HCT116 (cell line): ENCODE measurements around the gene SCCPDH. TPM values are rescaled to one million over a fixed set of nuclear protein-coding genes. Genes with fewer than 3 reads are reported as not detected.

Source experiments
- ATAC-seq: fragments of 200-7000 bp; cut with Tn5 transposase; 2 replicates; pipeline ENCODE4 v1.9.1; 2020; ENCODE audit warnings: mild to moderate bottlenecking, moderate library complexity
- BruUV-seq: library from RNA; stranded (reverse); fragments of 400-500 nt; replicated peaks from 2 replicates; lab custom pipeline; 2021; lab: Mats Ljungman, UMichigan
- CTCF ChIA-PET: fragments of 300-600 bp; sonication (Branson Sonifier 250); formaldehyde crosslinking; loops from one replicate; lab custom pipeline; 2021; ENCODE audit warnings: antibody characterized with exemption; lab: Charles Lee
- POLR2A ChIA-PET: fragments of 300-600, 350-600 bp; sonication (Branson Sonifier 250); formaldehyde crosslinking; loops from one replicate; lab custom pipeline; 2021; ENCODE audit warnings: antibody characterized with exemption; lab: Charles Lee
- RAD21 ChIA-PET, 2 experiments: fragments of 300-600 bp; sonication (Branson Sonifier 250); formaldehyde crosslinking; loops; one replicate each; lab custom pipeline; 2023; ENCODE audit warnings: low total read pairs in 2 of 2; ENCODE audit not compliant: uncharacterized antibody in 2 of 2, unreplicated experiment in 2 of 2, low non-redundant PET in 1 of 2; lab: Charles Lee
- DNase-seq: peaks from one replicate; pipeline ENCODE4 v3.0.0-alpha.2; 2010; ENCODE audit warnings: low read depth, low spot score
- H2AFZ ChIP-seq: fragments of 200-600 bp; shearing (Covaris generic), sonication (generic); 2 replicates; pipeline ENCODE4 v1.6.1; 2017; ENCODE audit warnings: low read depth, mixed run types, mixed read lengths, antibody characterized with exemption, low read length; ENCODE audit not compliant: poor library complexity, severe bottlenecking
- H3K27ac ChIP-seq: 2 replicates; pipeline ENCODE4 v1.5.1; 2012; ENCODE audit warnings: low read depth, low read length
- H3K27me3 ChIP-seq: fragments of 200-600 bp; sonication (generic); 2 replicates; pipeline ENCODE4 v1.6.1; 2016; ENCODE audit warnings: mixed run types, low read length, mixed read lengths; ENCODE audit not compliant: insufficient read depth
- H3K36me3 ChIP-seq, 2 experiments: fragments of 200-500 bp in 1 of 2; fragments of 200-600 bp in 1 of 2; sonication (Bioruptor generic) in 1 of 2; sonication (generic) in 1 of 2; 2 replicates each; pipeline versions ENCODE4 v1.5.1 to v1.6.1; 2014 to 2016; ENCODE audit warnings: low read length in 2 of 2, inconsistent platforms in 1 of 2, mixed read lengths in 1 of 2, mixed run types in 1 of 2; ENCODE audit not compliant: insufficient read depth in 2 of 2, control insufficient read depth in 1 of 2
- H3K4me1 ChIP-seq, 2 experiments: fragments of 200-600 bp in 1 of 2; sonication (generic) in 1 of 2; 2 replicates each; pipeline versions ENCODE4 v1.5.1 to v1.6.1; 2012 to 2017; ENCODE audit warnings: low read length in 2 of 2, inconsistent platforms in 1 of 2, mild to moderate bottlenecking in 1 of 2, mixed read lengths in 1 of 2, mixed run types in 1 of 2, moderate library complexity in 1 of 2; ENCODE audit not compliant: insufficient read depth in 2 of 2, control insufficient read depth in 1 of 2
- H3K4me2 ChIP-seq: fragments of 200-600 bp; sonication (generic); 2 replicates; pipeline ENCODE4 v1.6.1; 2017; ENCODE audit warnings: mixed run types, low read length, mixed read lengths
- H3K4me3 ChIP-seq, 2 experiments: fragments of 200-600 bp in 1 of 2; sonication (generic) in 1 of 2; replicated peaks in 1 of 2; 2 replicates each; pipeline ENCODE4 v1.5.1; 2011 to 2016; ENCODE audit warnings: low read length in 2 of 2, control low read depth in 1 of 2, low read depth in 1 of 2, mild to moderate bottlenecking in 1 of 2, mixed read lengths in 1 of 2, mixed run types in 1 of 2
- H3K79me2 ChIP-seq: fragments of 200-600 bp; sonication (generic); 2 replicates; pipeline ENCODE4 v1.6.1; 2017; ENCODE audit warnings: mild to moderate bottlenecking, mixed run types, low read length, moderate library complexity, mixed read lengths; ENCODE audit not compliant: insufficient read depth
- H3K9ac ChIP-seq: fragments of 200-600 bp; sonication (generic); 2 replicates; pipeline ENCODE4 v1.6.1; 2016; ENCODE audit warnings: low read length, mixed read lengths
- H3K9me2 ChIP-seq: fragments of 200-600 bp; sonication (generic), shearing (Covaris generic); 2 replicates; pipeline ENCODE4 v1.6.1; 2017; ENCODE audit warnings: mixed run types, mild to moderate bottlenecking, moderate library complexity; ENCODE audit not compliant: insufficient read depth
- H3K9me3 ChIP-seq, 2 experiments: fragments of 200-500 bp in 1 of 2; fragments of 200-600 bp in 1 of 2; sonication (Bioruptor generic) in 1 of 2; sonication (generic) in 1 of 2; 2 replicates each; pipeline ENCODE4 v1.6.1; 2014 to 2017; ENCODE audit warnings: low read length in 2 of 2, mixed read lengths in 2 of 2, inconsistent platforms in 1 of 2, low read depth in 1 of 2, mild to moderate bottlenecking in 1 of 2, mixed run types in 1 of 2, moderate library complexity in 1 of 2; ENCODE audit not compliant: control insufficient read depth in 1 of 2, insufficient read depth in 1 of 2
- H4K20me1 ChIP-seq: fragments of 200-600 bp; sonication (generic), shearing (Covaris generic); 2 replicates; pipeline ENCODE4 v1.6.1; 2017; ENCODE audit warnings: mixed run types, mild to moderate bottlenecking, moderate library complexity; ENCODE audit not compliant: insufficient read depth
- ATF3 ChIP-seq: IDR thresholded peaks from 2 replicates; pipeline ENCODE4 v1.6.1; 2012
- CBX3 ChIP-seq: IDR thresholded peaks from 2 replicates; pipeline ENCODE4 v1.6.1; 2012; ENCODE audit warnings: low read depth
- CEBPB ChIP-seq: IDR thresholded peaks from 2 replicates; pipeline ENCODE4 v1.6.1; 2012; ENCODE audit warnings: low read depth
- JUND ChIP-seq: IDR thresholded peaks from 2 replicates; pipeline ENCODE4 v1.6.1; 2012
- POLR2AphosphoS5 ChIP-seq: IDR thresholded peaks from 2 replicates; pipeline ENCODE4 v1.6.1; 2011; ENCODE audit warnings: mild to moderate bottlenecking, low read depth, low read length, moderate library complexity
- SIN3A ChIP-seq: IDR thresholded peaks from 2 replicates; pipeline ENCODE4 v1.6.1; 2012; ENCODE audit warnings: low read depth
- SRF ChIP-seq: IDR thresholded peaks from 2 replicates; pipeline ENCODE4 v1.6.1; 2012; ENCODE audit warnings: low read depth
- YY1 ChIP-seq: IDR thresholded peaks from 2 replicates; pipeline ENCODE4 v1.6.1; 2011; ENCODE audit warnings: low read length, low read depth, moderate library complexity, mild to moderate bottlenecking; ENCODE audit not compliant: insufficient replicate concordance; ENCODE audit errors: extremely low read depth
- ZFX ChIP-seq: fragments of 450-650 bp; IDR thresholded peaks from 2 replicates; pipeline ENCODE4 v1.6.1; 2017
- ZNF274 ChIP-seq: fragments of 200-500 bp; sonication (Bioruptor generic); IDR thresholded peaks from 2 replicates; pipeline ENCODE4 v1.6.1; 2014; ENCODE audit warnings: mild to moderate bottlenecking, low read depth, low read length, inconsistent platforms
- intact Hi-C: fragments of 100-400 bp; cut with micrococcal nuclease; formaldehyde crosslinking; loops from 2 replicates; pipeline ENCODE4 v1.10.0; 2022
- total RNA-seq: library from RNA; stranded (reverse); gene quantifications from one replicate; pipeline ENCODE4 v1.2.1, GENCODE V29; 2021; ENCODE audit not compliant: unreplicated experiment
- TF ChIP-seq, protein P1 (sequence below): IDR thresholded peaks from 2 replicates; pipeline ENCODE4 v1.6.1; 2011; ENCODE audit warnings: mild to moderate bottlenecking, low read length, moderate library complexity; ENCODE audit not compliant: insufficient replicate concordance; ENCODE audit errors: extremely low read depth

The SCCPDH gene
- total RNA-seq, 1 experiment from 2014 or later, result 0.30 TPM

- TF ChIP-seq ZNF274 (no peak), JUND (no peak), CEBPB (no peak), YY1 (no peak), ZFX (no peak), ATF3 (no peak), SRF (no peak)
Measured at GRCh38 chr1:246776923-246777322, 52.7 kb downstream of the SCCPDH start (continued).

DNA sequence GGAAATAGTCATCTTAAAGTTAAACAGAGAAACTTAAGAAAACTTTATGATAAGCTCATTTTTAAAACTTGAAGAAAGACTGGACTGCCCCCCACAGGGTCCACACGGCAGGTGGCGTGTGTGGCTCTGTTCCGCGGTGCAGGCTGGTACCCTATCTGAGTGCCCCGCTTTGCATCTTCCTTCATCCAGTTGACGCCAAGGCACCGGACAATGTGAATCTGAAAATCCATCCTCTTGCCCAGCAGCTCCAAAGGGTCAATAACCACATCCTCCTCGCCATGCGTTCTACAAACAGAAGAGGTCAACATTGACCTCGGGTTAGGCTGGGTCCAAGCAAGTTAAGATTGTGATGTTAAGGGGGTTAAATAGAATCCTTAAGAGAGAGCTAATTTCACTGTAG is 54.5 kb downstream of the SCCPDH start:
- ChIA-PET RAD21 (no interaction called here), CTCF (no interaction called here)
- H3K4me3 ChIP-seq, result no peak overlapping the region
- H3K4me1 ChIP-seq, result no peaks in the 10 kb centered on the region
- H4K20me1 ChIP-seq, result no peaks in the 10 kb centered on the region
- H3K27me3 ChIP-seq, result no peaks in the 10 kb centered on the region
- H3K36me3 ChIP-seq, result no peaks in the 10 kb centered on the region
- H3K9me2 ChIP-seq, result no peaks in the 10 kb centered on the region
- no TSS peak for BruUV-seq
- no peak overlapping the region for H3K27ac ChIP-seq
- no peak for DNase-seq
- H3K9me3 ChIP-seq, result no peaks in the 10 kb centered on the region
- no peak overlapping the region for H3K4me2 ChIP-seq
- TF ChIP-seq CBX3, result no peak
- TF ChIP-seq SIN3A, result no peak
- no peak for TF ChIP-seq POLR2AphosphoS5
- TF ChIP-seq ZFX, result no peak
- TF ChIP-seq, all 23 proteins: peak for 0
- Histone ChIP-seq H3K9ac (no peak overlapping the region), H2AFZ (no peak overlapping the region), H3K79me2 (no peaks in the 10 kb centered on the region)
- POLR2A ChIA-PET, result no interaction called here
- intact Hi-C loops, result no loop called here
- ATAC-seq, result no peak

DNA sequence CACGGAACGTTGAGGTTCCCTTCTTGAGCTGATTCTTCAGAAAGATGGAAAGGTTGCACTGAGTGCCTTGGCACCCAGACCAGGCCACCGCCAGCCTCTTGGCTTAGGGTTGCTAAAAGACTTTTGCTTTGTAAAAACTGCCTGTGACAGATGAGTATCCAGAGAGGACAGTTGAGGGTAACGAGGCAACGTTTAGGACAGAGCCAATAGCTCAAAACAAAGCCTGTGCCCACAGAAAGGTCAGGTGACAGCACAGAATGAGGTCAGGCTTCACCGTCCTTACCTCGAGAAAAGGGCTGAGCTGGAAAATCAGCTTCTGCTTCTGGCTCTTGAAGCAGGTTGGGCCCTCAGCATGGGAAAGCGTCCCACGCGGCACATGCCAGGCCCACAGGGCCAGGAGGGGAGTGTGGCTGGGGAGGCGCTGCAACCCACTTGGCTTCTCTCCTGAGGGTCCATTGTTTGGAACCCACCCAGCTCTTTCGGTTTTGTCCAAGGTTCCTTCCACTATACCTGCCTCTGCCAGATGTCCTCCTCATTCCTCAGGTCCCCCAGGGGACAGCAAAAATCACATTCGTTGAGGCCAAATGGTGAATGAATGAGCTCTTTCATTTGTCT is 55.5 kb downstream of the SCCPDH start:
- ChIA-PET POLR2A (no interaction called here), RAD21 (no interaction called here), CTCF (no interaction called here)
- H2AFZ ChIP-seq, result no peak overlapping the region
- no peaks in the 10 kb centered on the region for H3K36me3 ChIP-seq
- intact Hi-C loops, result no loop called here
- H3K79me2 ChIP-seq, result no peaks in the 10 kb centered on the region
- H3K4me3 ChIP-seq, result no peak overlapping the region
- TF ChIP-seq JUND (no peak), POLR2AphosphoS5 (no peak), YY1 (no peak), CBX3 (no peak), ZFX (no peak)
- TF ChIP-seq, protein P1, sequence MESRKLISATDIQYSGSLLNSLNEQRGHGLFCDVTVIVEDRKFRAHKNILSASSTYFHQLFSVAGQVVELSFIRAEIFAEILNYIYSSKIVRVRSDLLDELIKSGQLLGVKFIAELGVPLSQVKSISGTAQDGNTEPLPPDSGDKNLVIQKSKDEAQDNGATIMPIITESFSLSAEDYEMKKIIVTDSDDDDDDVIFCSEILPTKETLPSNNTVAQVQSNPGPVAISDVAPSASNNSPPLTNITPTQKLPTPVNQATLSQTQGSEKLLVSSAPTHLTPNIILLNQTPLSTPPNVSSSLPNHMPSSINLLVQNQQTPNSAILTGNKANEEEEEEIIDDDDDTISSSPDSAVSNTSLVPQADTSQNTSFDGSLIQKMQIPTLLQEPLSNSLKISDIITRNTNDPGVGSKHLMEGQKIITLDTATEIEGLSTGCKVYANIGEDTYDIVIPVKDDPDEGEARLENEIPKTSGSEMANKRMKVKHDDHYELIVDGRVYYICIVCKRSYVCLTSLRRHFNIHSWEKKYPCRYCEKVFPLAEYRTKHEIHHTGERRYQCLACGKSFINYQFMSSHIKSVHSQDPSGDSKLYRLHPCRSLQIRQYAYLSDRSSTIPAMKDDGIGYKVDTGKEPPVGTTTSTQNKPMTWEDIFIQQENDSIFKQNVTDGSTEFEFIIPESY, result no peak
- no peak for ATAC-seq
- no peaks in the 10 kb centered on the region for H3K27me3 ChIP-seq
- H4K20me1 ChIP-seq, result no peaks in the 10 kb centered on the region
- DNase-seq, result no peak
- no peaks in the 10 kb centered on the region for H3K9me2 ChIP-seq
- no peaks in the 10 kb centered on the region for H3K9me3 ChIP-seq
- no peak overlapping the region for H3K9ac ChIP-seq
- no peak overlapping the region for H3K27ac ChIP-seq
- H3K4me2 ChIP-seq, result no peak overlapping the region
- BruUV-seq, result no TSS peak
- H3K4me1 ChIP-seq, result no peaks in the 10 kb centered on the region
